Lower lobe of right lung (tissue), 2 donors: ENCODE data around the gene SLX4IP. TPM values are rescaled to one million over a fixed set of nuclear protein-coding genes. Genes with fewer than 3 reads are reported as not detected.
A peak's percentile ranks its signal among the peaks of the same experiment; 100 is the strongest.

Experiments
- ATAC-seq, 2 donors: fragments of 200-7000 bp; cut with Tn5 transposase; one replicate each; pipeline ENCODE4 v1.9.1; 2020 to 2022; ENCODE audit warnings: mild to moderate bottlenecking in 2 of 2, moderate library complexity in 2 of 2
- DNase-seq: peaks from one replicate; pipeline ENCODE4 v3.0.0-alpha.2; 2020
- H3K27ac ChIP-seq: fragments of 200-600 bp; one replicate; pipeline ENCODE4 v1.8.0; 2022
- H3K27me3 ChIP-seq: fragments of 200-600 bp; one replicate; pipeline ENCODE4 v1.8.0; 2022; ENCODE audit warnings: low read depth
- H3K36me3 ChIP-seq: fragments of 200-600 bp; one replicate; pipeline ENCODE4 v1.8.0; 2022; ENCODE audit warnings: mild to moderate bottlenecking
- H3K4me1 ChIP-seq: fragments of 200-600 bp; one replicate; pipeline ENCODE4 v1.8.0; 2022
- H3K4me3 ChIP-seq: fragments of 200-600 bp; one replicate; pipeline ENCODE4 v1.8.0; 2022; ENCODE audit warnings: mild to moderate bottlenecking
- H3K9me3 ChIP-seq: fragments of 200-600 bp; one replicate; pipeline ENCODE4 v1.8.0; 2022
- intact Hi-C: fragments of 100-400 bp; cut with DNase I; formaldehyde crosslinking; loops from one replicate; pipeline ENCODE4 v1.11.0; 2022
- total RNA-seq: library from RNA; stranded (reverse); fragmentation: NEBNext Ultra II Directional; extraction: Animal tissue kit (Norgen Biotek cat#: 25700); gene quantifications from one replicate; pipeline ENCODE4 v1.2.1, GENCODE V29; 2021
- TF ChIP-seq, protein P1 (sequence below): fragments of 200-600 bp; IDR thresholded peaks from one replicate; pipeline ENCODE4 v1.8.0; 2022; ENCODE audit warnings: antibody characterized with exemption, mild to moderate bottlenecking
- donor health status: DM: no; HTN: yes; CAD: no; lungs with severe emphysema.

The SLX4IP gene
- total RNA-seq, 1 donor from 2014 or later: 5.8 TPM

DNA sequence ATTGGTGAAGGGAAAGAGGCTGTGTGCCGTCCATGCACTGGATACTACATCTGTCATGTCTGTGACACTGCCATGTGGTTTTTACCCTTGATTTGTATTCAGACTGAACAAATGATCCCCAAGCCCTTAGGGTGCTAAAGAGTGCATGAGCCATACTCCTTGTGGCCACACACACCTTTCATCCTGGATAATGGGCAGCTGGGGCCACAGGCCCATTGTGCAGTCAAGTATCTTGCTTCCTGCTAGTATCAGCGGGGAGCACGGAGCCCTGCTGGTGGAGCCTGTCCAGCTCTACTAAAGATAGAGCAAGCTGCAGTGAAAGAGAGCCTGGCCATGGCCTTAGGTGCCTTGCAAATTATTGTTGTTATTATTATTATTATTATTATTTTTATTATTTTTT is 75.1 kb downstream of the SLX4IP start:
- no peak overlapping the region for H3K27ac ChIP-seq
- ATAC-seq: no peak
- TF ChIP-seq, protein P1, sequence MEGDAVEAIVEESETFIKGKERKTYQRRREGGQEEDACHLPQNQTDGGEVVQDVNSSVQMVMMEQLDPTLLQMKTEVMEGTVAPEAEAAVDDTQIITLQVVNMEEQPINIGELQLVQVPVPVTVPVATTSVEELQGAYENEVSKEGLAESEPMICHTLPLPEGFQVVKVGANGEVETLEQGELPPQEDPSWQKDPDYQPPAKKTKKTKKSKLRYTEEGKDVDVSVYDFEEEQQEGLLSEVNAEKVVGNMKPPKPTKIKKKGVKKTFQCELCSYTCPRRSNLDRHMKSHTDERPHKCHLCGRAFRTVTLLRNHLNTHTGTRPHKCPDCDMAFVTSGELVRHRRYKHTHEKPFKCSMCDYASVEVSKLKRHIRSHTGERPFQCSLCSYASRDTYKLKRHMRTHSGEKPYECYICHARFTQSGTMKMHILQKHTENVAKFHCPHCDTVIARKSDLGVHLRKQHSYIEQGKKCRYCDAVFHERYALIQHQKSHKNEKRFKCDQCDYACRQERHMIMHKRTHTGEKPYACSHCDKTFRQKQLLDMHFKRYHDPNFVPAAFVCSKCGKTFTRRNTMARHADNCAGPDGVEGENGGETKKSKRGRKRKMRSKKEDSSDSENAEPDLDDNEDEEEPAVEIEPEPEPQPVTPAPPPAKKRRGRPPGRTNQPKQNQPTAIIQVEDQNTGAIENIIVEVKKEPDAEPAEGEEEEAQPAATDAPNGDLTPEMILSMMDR: no peak
- intact Hi-C loops: no loop called here
- H3K9me3 ChIP-seq: no peaks in the 10 kb centered on the region
- no peaks in the 10 kb centered on the region for H3K27me3 ChIP-seq
- H3K4me3 ChIP-seq: no peak overlapping the region
- no peaks in the 10 kb centered on the region for H3K36me3 ChIP-seq
- no peak for DNase-seq
- H3K4me1 ChIP-seq: peaks cover 62% of the 10 kb centered on the region

DNA sequence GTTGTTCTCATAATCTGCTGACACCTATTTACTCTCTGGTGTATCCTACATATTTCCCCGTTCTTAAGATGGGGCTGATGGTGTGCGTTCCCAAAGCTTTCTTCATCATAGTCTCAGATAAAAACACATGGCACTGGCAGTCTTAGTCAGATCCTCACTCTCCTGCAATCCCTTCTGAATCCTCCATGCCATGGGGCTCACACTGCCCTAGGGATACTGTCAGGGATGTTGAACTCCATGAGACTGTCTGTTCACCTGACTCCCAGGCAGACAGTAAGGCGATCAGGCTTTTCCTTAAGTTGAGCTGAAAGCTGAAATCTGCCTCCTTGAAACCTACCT is 76.0 kb downstream of the SLX4IP start:
- TF ChIP-seq, protein P1: no peak
- intact Hi-C loops: no loop called here
- H3K9me3 ChIP-seq: no peaks in the 10 kb centered on the region
- DNase-seq: no peak
- no peak overlapping the region for H3K27ac ChIP-seq
- H3K36me3 ChIP-seq: no peaks in the 10 kb centered on the region
- H3K4me3 ChIP-seq: no peak overlapping the region
- peak; percentile 35 to 45 for ATAC-seq
- H3K4me1 ChIP-seq: peaks cover 53% of the 10 kb centered on the region
- H3K27me3 ChIP-seq: no peaks in the 10 kb centered on the region

DNA sequence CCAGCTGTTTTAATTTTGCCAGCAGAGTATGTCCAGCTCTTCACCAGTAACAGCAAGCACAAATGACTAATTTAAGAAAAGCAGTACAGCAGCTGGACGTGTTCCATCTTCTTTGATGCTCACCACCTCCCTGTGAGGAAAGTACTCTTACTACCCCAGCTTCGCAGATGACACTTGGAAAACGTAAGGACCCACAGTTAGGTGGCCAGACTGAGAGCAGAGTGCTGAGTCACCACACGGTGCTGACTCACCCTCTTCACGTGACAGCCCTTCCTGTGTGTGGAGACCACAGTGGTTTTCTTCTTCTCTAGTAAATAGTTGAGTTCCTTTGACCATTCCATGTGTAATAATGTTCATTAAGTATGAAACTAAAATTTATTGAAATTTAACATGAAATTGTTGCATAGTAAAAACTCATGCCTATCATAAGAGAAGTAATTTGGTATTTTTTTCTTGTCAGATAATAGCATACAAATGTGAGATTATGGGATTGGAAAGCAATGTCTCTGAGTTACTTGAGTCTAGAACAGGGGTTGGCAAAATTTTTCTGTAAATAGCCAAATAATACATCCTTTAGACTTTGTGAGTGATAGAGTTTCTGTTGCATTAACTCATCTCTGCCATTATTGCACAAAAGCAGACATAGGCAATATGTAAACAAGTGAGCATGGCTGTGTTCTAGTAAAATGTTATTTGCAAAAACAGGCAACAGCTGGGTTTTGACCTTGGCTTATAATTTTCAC is 76.6 kb downstream of the SLX4IP start:
- DNase-seq (peak; percentile 81), ATAC-seq (peak; percentile 94 to 96)
- no peak overlapping the region for H3K4me3 ChIP-seq
- H3K27me3 ChIP-seq: no peaks in the 10 kb centered on the region
- H3K36me3 ChIP-seq: no peaks in the 10 kb centered on the region
- H3K4me1 ChIP-seq: peaks cover 47% of the 10 kb centered on the region
- intact Hi-C loops: no loop called here
- H3K27ac ChIP-seq: no peak overlapping the region
- TF ChIP-seq, protein P1: no peak
- no peaks in the 10 kb centered on the region for H3K9me3 ChIP-seq

DNA sequence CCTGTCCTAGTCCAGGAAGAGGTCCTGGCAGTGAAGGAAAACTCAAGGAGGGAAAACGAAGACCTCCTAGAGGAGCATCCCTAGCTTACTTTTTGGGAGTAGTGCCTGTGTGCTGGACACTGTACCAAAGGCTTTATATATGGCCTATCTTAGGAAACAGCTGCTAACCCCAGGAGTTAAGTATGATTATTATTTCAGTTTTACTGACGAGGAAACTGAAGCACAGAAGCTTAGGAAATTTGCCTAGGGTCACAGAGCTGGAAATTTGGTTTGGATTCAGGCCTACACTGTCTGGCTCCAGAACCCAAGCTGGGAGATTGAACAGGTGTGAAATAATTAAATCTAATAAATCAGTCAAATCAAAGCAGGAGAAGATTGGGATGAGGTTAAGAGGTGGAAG is 78.0 kb downstream of the SLX4IP start:
- Histone ChIP-seq H3K4me1 (peaks cover 42% of the 10 kb centered on the region), H3K27ac (no peak overlapping the region), H3K36me3 (no peaks in the 10 kb centered on the region), H3K27me3 (no peaks in the 10 kb centered on the region), H3K4me3 (no peak overlapping the region), H3K9me3 (no peaks in the 10 kb centered on the region)
- DNase-seq (no peak), ATAC-seq (no peak)
- intact Hi-C loops: no loop called here
- TF ChIP-seq, protein P1: no peak

- Histone ChIP-seq H3K4me1 (peaks cover 32% of the 10 kb centered on the region), H3K27me3 (no peaks in the 10 kb centered on the region), H3K9me3 (no peaks in the 10 kb centered on the region), H3K27ac (no peak overlapping the region), H3K4me3 (no peak overlapping the region), H3K36me3 (no peaks in the 10 kb centered on the region)
- intact Hi-C loops: no loop called here
- ATAC-seq (no peak), DNase-seq (no peak)
- TF ChIP-seq, protein P1: no peak
Observed at GRCh38 chr20:10513931-10514575, 78.9 kb downstream of the SLX4IP start.
